Neural cell (in vitro differentiated cells): ENCODE data around the gene MAGOHB. TPM values are rescaled to one million over a fixed set of nuclear protein-coding genes. Genes with fewer than 3 reads are reported as not detected.

Experiments used
- H2AFZ ChIP-seq: fragments of 200-600, 300-800 bp; sonication (generic), shearing (Covaris generic); 2 replicates; pipeline ENCODE4 v1.6.0; 2014; ENCODE audit warnings: low read depth, mild to moderate bottlenecking, antibody characterized with exemption, low read length, moderate library complexity
- H3F3A ChIP-seq: fragments of 200-600 bp; shearing (Covaris generic); 2 replicates; pipeline ENCODE4 v1.6.1; 2016; ENCODE audit warnings: mild to moderate bottlenecking, moderate library complexity, mixed read lengths, antibody characterized with exemption, low read length; ENCODE audit not compliant: insufficient read depth, poor library complexity, severe bottlenecking
- H3K27ac ChIP-seq: fragments of 200-600, 300-800 bp; sonication (generic), shearing (Covaris generic); 2 replicates; pipeline ENCODE4 v1.5.1; 2014; ENCODE audit warnings: mild to moderate bottlenecking, low read length, moderate library complexity
- H3K27me3 ChIP-seq: fragments of 300-800, 200-600 bp; sonication (generic), shearing (Covaris generic); 2 replicates; pipeline ENCODE4 v1.6.0; 2014; ENCODE audit warnings: mild to moderate bottlenecking, low read depth, low read length, moderate library complexity; ENCODE audit not compliant: insufficient read depth
- H3K36me3 ChIP-seq: fragments of 300-800, 200-600 bp; sonication (generic), shearing (Covaris generic); 2 replicates; pipeline ENCODE4 v1.5.1; 2014; ENCODE audit warnings: mild to moderate bottlenecking, antibody characterized with exemption, low read length, moderate library complexity; ENCODE audit not compliant: insufficient read depth
- H3K4me2 ChIP-seq: fragments of 300-800, 200-600 bp; sonication (generic), shearing (Covaris generic); 2 replicates; pipeline ENCODE4 v1.6.0; 2014; ENCODE audit warnings: mild to moderate bottlenecking, low read length
- H3K4me3 ChIP-seq: fragments of 300-800, 200-600 bp; sonication (generic), shearing (Covaris generic); 2 replicates; pipeline ENCODE4 v1.5.1; 2014; ENCODE audit warnings: mild to moderate bottlenecking, low read length, moderate library complexity
- H3K79me2 ChIP-seq: fragments of 200-600 bp; shearing (Covaris generic); replicated peaks from 2 replicates; pipeline ENCODE4 v1.6.0; 2014; ENCODE audit warnings: mild to moderate bottlenecking, low read length, moderate library complexity; ENCODE audit not compliant: insufficient read depth
- H3K9ac ChIP-seq: fragments of 300-800, 200-600 bp; sonication (generic), shearing (Covaris generic); 2 replicates; pipeline ENCODE4 v1.6.1; 2016; ENCODE audit warnings: mild to moderate bottlenecking, low read length, mixed read lengths
- H3K9me2 ChIP-seq: fragments of 200-600 bp; shearing (Covaris generic); 2 replicates; pipeline ENCODE4 v1.6.1; 2016; ENCODE audit warnings: mild to moderate bottlenecking, low read length, mixed read lengths; ENCODE audit not compliant: insufficient read depth
- H3K9me3 ChIP-seq: fragments of 200-600, 300-800 bp; sonication (generic), shearing (Covaris generic); 2 replicates; pipeline ENCODE4 v1.6.1; 2016; ENCODE audit warnings: mild to moderate bottlenecking, mixed run types, low read length, moderate library complexity, mixed read lengths
- H4K20me1 ChIP-seq: fragments of 200-600 bp; shearing (Covaris generic); 2 replicates; pipeline ENCODE4 v1.6.1; 2016; ENCODE audit warnings: mild to moderate bottlenecking, mixed run types; ENCODE audit not compliant: insufficient read depth
- EP300 ChIP-seq: fragments of 450-650 bp; conservative IDR thresholded peaks from 2 replicates; pipeline ENCODE4 v1.6.1; 2014; ENCODE audit warnings: antibody characterized with exemption, mild to moderate bottlenecking, moderate library complexity; ENCODE audit not compliant: poor library complexity, severe bottlenecking
- EZH2 ChIP-seq: fragments of 200-600, 300-800 bp; shearing (Covaris generic), sonication (generic); IDR thresholded peaks from 2 replicates; pipeline ENCODE4 v1.6.1; 2014; ENCODE audit warnings: antibody characterized with exemption, low read length, borderline replicate concordance, mild to moderate bottlenecking; ENCODE audit not compliant: insufficient read depth, poor library complexity, severe bottlenecking
- MXI1 ChIP-seq: fragments of 450-650 bp; conservative IDR thresholded peaks from 2 replicates; pipeline ENCODE4 v1.6.1; 2014; ENCODE audit warnings: antibody characterized with exemption, mild to moderate bottlenecking; ENCODE audit not compliant: poor library complexity, severe bottlenecking
- POLR2AphosphoS5 ChIP-seq: IDR thresholded peaks from 2 replicates; pipeline ENCODE4 v1.6.1; 2012
- RAD21 ChIP-seq: fragments of 450-650 bp; conservative IDR thresholded peaks from 2 replicates; pipeline ENCODE4 v1.6.1; 2014; ENCODE audit warnings: antibody characterized with exemption, mild to moderate bottlenecking, moderate library complexity
- SMC3 ChIP-seq: fragments of 450-650 bp; conservative IDR thresholded peaks from 2 replicates; pipeline ENCODE4 v1.6.1; 2014; ENCODE audit warnings: antibody characterized with exemption, mild to moderate bottlenecking, moderate library complexity; ENCODE audit not compliant: poor library complexity
- TAF1 ChIP-seq: IDR thresholded peaks from 2 replicates; pipeline ENCODE4 v1.6.1; 2012; ENCODE audit warnings: low read depth
- polyA plus RNA-seq: library from polyadenylated mRNA; depleted of rRNA; stranded (reverse); fragments of >200 nt; gene quantifications from 2 replicates; pipeline ENCODE4 v1.2.3, GENCODE V29; 2014
- TF ChIP-seq, protein P1 (sequence below): IDR thresholded peaks from 2 replicates; pipeline ENCODE4 v1.6.1; 2012; ENCODE audit warnings: borderline replicate concordance
- TF ChIP-seq, protein P2 (sequence below): fragments of 450-650 bp; IDR thresholded peaks from 2 replicates; pipeline ENCODE4 v1.5.1; 2014; ENCODE audit warnings: antibody characterized with exemption, mild to moderate bottlenecking, moderate library complexity; ENCODE audit not compliant: poor library complexity, severe bottlenecking

Gene MAGOHB
- polyA plus RNA-seq, 1 donor from 2014 or later = 43.3 TPM

DNA sequence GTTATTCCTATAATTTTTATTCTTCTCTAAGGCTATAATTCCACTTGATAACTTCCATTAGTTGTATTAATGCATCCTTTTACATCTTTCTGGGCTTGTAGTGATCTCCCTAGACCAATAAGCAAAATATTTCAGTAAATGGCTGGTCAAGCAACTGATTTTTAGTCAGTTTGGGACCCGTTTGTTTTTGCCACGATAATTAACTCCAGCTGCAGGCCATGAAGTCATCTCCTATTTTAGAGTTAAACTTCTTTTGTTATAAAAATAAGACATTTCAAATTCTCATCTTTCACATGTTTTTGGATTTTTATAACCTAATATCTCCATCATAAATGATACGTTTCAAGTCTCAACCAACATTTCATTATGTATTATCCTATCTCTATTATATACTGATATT lies 49.4 kb downstream of the MAGOHB start:
- no peaks in the 10 kb centered on the region for H3K27me3 ChIP-seq
- H2AFZ ChIP-seq = no peak overlapping the region
- H3K9ac ChIP-seq = no peak overlapping the region
- no peak for TF ChIP-seq MXI1
- no peak for TF ChIP-seq EP300
- no peak for TF ChIP-seq POLR2AphosphoS5
- no peak for TF ChIP-seq TAF1
- TF ChIP-seq, protein P1, sequence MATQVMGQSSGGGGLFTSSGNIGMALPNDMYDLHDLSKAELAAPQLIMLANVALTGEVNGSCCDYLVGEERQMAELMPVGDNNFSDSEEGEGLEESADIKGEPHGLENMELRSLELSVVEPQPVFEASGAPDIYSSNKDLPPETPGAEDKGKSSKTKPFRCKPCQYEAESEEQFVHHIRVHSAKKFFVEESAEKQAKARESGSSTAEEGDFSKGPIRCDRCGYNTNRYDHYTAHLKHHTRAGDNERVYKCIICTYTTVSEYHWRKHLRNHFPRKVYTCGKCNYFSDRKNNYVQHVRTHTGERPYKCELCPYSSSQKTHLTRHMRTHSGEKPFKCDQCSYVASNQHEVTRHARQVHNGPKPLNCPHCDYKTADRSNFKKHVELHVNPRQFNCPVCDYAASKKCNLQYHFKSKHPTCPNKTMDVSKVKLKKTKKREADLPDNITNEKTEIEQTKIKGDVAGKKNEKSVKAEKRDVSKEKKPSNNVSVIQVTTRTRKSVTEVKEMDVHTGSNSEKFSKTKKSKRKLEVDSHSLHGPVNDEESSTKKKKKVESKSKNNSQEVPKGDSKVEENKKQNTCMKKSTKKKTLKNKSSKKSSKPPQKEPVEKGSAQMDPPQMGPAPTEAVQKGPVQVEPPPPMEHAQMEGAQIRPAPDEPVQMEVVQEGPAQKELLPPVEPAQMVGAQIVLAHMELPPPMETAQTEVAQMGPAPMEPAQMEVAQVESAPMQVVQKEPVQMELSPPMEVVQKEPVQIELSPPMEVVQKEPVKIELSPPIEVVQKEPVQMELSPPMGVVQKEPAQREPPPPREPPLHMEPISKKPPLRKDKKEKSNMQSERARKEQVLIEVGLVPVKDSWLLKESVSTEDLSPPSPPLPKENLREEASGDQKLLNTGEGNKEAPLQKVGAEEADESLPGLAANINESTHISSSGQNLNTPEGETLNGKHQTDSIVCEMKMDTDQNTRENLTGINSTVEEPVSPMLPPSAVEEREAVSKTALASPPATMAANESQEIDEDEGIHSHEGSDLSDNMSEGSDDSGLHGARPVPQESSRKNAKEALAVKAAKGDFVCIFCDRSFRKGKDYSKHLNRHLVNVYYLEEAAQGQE = no peak
- TF ChIP-seq EZH2 = no peak
- TF ChIP-seq SMC3 = no peak
- TF ChIP-seq, protein P2, sequence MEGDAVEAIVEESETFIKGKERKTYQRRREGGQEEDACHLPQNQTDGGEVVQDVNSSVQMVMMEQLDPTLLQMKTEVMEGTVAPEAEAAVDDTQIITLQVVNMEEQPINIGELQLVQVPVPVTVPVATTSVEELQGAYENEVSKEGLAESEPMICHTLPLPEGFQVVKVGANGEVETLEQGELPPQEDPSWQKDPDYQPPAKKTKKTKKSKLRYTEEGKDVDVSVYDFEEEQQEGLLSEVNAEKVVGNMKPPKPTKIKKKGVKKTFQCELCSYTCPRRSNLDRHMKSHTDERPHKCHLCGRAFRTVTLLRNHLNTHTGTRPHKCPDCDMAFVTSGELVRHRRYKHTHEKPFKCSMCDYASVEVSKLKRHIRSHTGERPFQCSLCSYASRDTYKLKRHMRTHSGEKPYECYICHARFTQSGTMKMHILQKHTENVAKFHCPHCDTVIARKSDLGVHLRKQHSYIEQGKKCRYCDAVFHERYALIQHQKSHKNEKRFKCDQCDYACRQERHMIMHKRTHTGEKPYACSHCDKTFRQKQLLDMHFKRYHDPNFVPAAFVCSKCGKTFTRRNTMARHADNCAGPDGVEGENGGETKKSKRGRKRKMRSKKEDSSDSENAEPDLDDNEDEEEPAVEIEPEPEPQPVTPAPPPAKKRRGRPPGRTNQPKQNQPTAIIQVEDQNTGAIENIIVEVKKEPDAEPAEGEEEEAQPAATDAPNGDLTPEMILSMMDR = no peak
- TF ChIP-seq RAD21 = no peak
- no peaks in the 10 kb centered on the region for H3F3A ChIP-seq
- H3K9me3 ChIP-seq = no peaks in the 10 kb centered on the region
- no peak overlapping the region for H3K4me3 ChIP-seq
- no peaks in the 10 kb centered on the region for H4K20me1 ChIP-seq
- no peaks in the 10 kb centered on the region for H3K79me2 ChIP-seq
- H3K4me2 ChIP-seq = no peak overlapping the region
- no peak overlapping the region for H3K27ac ChIP-seq
- no peaks in the 10 kb centered on the region for H3K36me3 ChIP-seq
- no peaks in the 10 kb centered on the region for H3K9me2 ChIP-seq

DNA sequence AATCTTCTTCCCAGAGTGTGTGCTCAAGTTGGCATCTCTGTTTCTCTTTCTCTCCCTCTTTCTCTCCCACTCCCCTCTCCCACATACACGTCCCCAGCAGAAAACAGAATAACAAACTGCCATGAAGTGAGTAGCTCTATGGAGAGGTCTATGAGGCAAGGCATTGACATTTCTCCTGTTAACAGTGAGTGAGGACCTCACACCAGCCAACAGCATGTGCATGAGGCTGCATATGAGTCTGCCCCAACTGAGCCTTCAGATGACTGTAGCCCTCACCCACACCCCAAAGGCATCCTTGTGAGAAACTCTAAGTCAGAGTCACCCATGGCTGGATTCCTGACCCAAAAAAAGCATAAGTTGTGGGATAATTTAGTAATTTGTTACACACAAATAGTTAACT lies 50.4 kb downstream of the MAGOHB start:
- Histone ChIP-seq H3K79me2 (no peaks in the 10 kb centered on the region), H3K27ac (no peak overlapping the region), H3K9me3 (no peaks in the 10 kb centered on the region), H4K20me1 (no peaks in the 10 kb centered on the region), H3K27me3 (no peaks in the 10 kb centered on the region), H2AFZ (no peak overlapping the region), H3K36me3 (no peaks in the 10 kb centered on the region), H3F3A (no peaks in the 10 kb centered on the region), H3K4me2 (no peak overlapping the region), H3K9ac (no peak overlapping the region), H3K4me3 (no peak overlapping the region), H3K9me2 (no peaks in the 10 kb centered on the region)
- TF ChIP-seq POLR2AphosphoS5 (no peak), TAF1 (no peak), RAD21 (no peak), MXI1 (no peak), SMC3 (no peak), EP300 (no peak), EZH2 (no peak)
- TF ChIP-seq, protein P2 = no peak
- TF ChIP-seq, protein P1 = no peak
